ENCODE results near the gene TMEM141.

DNA sequence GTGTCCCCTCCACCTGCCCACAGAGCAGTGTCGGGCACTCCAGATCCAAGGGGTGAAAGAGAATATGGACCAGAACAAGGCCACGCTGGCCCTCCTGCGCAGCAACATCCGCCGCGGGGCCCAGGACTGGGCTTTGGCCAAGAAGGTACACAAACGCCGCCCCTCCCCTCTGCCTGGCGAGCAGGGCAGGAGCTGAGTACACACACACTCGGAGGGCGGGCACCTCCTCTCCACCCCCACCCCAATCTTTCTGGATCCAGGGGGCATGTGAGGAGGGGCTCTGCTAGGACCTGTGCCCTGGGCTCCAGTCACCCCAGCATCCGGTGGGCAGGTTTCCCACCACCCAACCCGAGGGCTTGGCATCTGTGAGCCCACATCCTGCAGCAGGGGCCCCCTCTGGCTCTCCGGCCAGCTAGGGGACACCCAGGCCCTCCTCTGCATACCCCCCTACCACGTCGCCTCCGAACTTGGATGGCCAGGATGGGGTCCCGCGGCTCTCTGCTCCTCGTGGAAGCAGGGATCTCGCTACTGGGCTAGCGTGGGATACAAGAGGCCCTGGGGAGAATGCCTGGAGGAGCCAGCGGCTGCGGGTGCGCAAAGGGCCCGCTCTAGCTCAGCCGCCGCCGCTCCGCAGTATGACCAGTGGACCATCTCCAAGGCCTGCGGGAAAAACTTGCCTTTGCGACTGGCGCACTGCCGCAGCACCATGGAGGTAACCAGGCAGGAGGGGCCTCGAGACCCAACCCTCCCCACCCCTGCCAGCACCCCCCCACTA is 8.1 kb downstream of the TMEM141 start:
- TF ChIP-seq TAF1 (IDR thresholded peaks at IDR 0.05; ENCODE audit: borderline replicate concordance, insufficient read depth, low read length), result no peak
- TF ChIP-seq, protein P1, sequence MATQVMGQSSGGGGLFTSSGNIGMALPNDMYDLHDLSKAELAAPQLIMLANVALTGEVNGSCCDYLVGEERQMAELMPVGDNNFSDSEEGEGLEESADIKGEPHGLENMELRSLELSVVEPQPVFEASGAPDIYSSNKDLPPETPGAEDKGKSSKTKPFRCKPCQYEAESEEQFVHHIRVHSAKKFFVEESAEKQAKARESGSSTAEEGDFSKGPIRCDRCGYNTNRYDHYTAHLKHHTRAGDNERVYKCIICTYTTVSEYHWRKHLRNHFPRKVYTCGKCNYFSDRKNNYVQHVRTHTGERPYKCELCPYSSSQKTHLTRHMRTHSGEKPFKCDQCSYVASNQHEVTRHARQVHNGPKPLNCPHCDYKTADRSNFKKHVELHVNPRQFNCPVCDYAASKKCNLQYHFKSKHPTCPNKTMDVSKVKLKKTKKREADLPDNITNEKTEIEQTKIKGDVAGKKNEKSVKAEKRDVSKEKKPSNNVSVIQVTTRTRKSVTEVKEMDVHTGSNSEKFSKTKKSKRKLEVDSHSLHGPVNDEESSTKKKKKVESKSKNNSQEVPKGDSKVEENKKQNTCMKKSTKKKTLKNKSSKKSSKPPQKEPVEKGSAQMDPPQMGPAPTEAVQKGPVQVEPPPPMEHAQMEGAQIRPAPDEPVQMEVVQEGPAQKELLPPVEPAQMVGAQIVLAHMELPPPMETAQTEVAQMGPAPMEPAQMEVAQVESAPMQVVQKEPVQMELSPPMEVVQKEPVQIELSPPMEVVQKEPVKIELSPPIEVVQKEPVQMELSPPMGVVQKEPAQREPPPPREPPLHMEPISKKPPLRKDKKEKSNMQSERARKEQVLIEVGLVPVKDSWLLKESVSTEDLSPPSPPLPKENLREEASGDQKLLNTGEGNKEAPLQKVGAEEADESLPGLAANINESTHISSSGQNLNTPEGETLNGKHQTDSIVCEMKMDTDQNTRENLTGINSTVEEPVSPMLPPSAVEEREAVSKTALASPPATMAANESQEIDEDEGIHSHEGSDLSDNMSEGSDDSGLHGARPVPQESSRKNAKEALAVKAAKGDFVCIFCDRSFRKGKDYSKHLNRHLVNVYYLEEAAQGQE (IDR thresholded peaks at IDR 0.05; ENCODE audit: insufficient read depth in 1 of 2, low read depth in 2 of 2, low read length in 2 of 2), result no peak

All from PFSK-1 (cell line).